Neural cell (in vitro differentiated cells): ENCODE measurements around the gene SLC35E1. TPM values are rescaled to one million over a fixed set of nuclear protein-coding genes. Genes with fewer than 3 reads are reported as not detected.

Experiments used
- polyA plus RNA-seq: library from polyadenylated mRNA; depleted of rRNA; stranded (reverse); fragments of >200 nt; gene quantifications from 2 replicates; pipeline ENCODE4 v1.2.3, GENCODE V29; 2014
- small RNA-seq, 3 experiments: library from RNA; depleted of rRNA; stranded (forward); fragments of <200 nt; gene quantifications; one replicate each; pipeline ENCODE3, GENCODE V24; 2012

Gene SLC35E1
- polyA plus RNA-seq, 1 donor from 2014 or later, result 23.9 TPM

Small RNA genes within 50 kb of the gene (small RNA-seq; reads per million reads assigned to genes)
- 0 reads per million in 3 experiments for gene RN7SL146P

Other genes with a start within 250 kb of the SLC35E1 start
- 0.15 and 0.32 TPM in 2 replicates for gene KLF2, start 247.6 kb downstream of the SLC35E1 start, polyA plus RNA-seq
- 13.0 and 17.5 TPM in 2 replicates for gene EPS15L1, start 100.4 kb downstream of the SLC35E1 start, polyA plus RNA-seq
- not detected in 2 replicates for gene CALR3, start 76.2 kb downstream of the SLC35E1 start, polyA plus RNA-seq
- 9.9 and 14.5 TPM in 2 replicates for gene C19orf44, start 76.0 kb downstream of the SLC35E1 start, polyA plus RNA-seq
- 5.4 and 8.6 TPM in 2 replicates for gene CHERP, start 30.0 kb downstream of the SLC35E1 start, polyA plus RNA-seq
- gene MED26, start 55.8 kb upstream of the SLC35E1 start, polyA plus RNA-seq, result 3.8 and 4.2 TPM in 2 replicates
- 153 and 171 TPM in 2 replicates for gene SMIM7, start 87.7 kb upstream of the SLC35E1 start, polyA plus RNA-seq
- 8.6 and 11.2 TPM in 2 replicates for gene TMEM38A, start 88.7 kb upstream of the SLC35E1 start, polyA plus RNA-seq
- 0.16 and 0.24 TPM in 2 replicates for gene NWD1, start 147.4 kb upstream of the SLC35E1 start, polyA plus RNA-seq